NCI-H774 (cell line): Measurements from ENCODE around the gene HSH2D.
"Not testable (repeated sequence)": the region's sequence is repeated elsewhere in the genome, so short reads cannot be mapped to it uniquely, and the experiment has no call there.

Experiments
- DNase-seq: peaks from one replicate; lab custom pipeline; 2025; lab: John Stamatoyannopoulos, UW

The HSH2D gene, protein sequence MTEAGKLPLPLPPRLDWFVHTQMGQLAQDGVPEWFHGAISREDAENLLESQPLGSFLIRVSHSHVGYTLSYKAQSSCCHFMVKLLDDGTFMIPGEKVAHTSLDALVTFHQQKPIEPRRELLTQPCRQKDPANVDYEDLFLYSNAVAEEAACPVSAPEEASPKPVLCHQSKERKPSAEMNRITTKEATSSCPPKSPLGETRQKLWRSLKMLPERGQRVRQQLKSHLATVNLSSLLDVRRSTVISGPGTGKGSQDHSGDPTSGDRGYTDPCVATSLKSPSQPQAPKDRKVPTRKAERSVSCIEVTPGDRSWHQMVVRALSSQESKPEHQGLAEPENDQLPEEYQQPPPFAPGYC

DNA sequence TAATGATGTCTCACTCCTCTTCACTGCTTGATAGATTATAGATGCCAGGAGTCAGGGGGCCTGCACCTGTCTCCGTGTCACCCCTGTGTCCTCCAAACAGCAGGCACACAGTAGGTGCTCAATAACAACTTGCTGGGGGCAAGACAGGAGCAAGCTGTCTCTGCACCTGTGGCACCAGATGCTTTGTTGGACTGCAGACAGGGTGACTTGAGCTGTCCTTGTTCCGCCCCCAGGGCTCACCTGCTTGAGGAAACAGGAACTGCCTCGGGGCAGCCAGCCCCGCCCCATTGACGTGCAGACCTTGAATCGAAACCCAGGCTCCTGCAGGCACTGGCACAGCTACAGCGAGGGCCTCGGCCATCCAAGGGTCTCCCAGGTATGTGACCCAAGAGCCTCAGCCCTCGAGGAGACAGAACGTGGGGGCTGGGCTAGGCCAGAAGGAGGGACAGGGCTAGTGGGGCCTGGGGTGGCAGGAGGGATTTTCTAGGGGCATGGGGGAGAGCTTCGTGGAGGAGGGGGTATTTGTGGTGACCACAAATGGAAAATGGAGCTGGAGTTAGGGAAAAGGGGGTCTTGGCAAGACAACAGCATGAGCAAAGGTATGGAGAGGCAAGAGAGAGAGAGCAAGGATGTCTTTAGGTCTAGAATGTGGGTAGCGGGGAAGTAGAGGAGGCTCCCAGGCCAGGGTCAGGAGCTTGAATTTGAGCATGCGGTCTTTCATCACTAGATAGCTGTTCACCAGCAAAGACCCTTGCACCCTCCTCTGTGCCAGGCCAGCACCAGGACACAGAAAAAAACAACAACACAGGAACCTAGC, at the start of gene HSH2D:
HSH2D (plus strand) TSS at position 287 of the 817 bp plus-strand sequence. CDS start 5,066 bp downstream, outside the sequence.
- peak; percentile 75 for DNase-seq

DNA sequence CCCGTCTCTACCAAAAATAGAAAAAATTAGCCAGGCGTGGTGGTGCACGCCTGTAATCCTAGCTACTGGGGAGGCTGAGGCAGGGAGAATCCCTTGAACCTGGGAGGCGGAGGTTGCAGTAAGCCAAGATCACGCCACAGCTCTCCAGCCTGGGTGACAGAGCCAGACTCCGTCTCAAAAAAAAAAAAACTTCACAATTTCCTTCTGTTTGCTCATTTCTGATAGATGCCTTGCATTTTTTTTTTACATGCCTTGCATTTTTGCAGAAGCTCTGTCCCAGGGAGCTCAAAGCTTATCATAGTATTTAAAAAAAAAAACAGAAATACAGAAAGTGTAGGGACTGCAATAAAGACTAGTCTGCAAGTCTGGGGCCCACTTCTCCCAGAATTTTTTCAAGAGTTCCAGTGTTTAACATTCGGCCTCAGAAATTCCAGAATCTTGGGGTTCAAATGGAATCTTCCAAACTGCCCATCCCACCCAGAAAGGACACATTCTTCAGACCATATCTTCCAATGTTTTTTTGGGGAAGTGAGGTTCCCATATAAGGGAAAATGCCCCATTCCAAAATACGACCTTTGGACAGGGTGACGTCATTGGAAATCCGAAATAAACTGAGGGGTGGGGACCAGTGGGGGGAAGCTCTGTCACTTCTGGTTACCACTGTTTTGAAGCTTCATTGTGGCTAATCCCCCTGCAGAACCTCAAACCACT, 49.0 kb upstream of the HSH2D start:
- no peak for DNase-seq

DNA sequence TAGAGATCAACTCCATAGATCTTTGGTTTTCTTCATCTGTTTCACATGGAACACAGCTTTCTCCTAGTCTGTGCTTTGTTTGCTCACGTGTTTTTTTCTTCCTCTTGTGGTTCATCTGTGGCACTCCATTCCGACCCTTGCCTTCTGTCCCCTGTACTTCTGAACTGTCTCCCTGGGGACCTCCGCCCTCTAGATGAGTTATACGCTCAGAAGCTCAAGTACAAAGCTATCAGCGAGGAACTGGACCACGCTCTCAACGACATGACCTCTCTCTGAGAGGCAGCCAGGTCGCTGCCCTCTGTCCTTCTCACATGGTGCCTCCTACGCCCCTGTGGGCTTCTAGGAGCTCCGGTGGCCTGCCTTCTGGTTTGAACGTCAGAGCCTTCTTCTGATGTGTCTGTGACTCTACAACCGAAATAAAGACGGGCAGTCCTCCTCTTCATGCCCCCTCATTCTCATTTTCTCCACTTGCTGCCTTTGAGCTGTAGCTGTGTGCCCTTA, 48.4 kb upstream of the HSH2D start:
- no peak for DNase-seq

DNA sequence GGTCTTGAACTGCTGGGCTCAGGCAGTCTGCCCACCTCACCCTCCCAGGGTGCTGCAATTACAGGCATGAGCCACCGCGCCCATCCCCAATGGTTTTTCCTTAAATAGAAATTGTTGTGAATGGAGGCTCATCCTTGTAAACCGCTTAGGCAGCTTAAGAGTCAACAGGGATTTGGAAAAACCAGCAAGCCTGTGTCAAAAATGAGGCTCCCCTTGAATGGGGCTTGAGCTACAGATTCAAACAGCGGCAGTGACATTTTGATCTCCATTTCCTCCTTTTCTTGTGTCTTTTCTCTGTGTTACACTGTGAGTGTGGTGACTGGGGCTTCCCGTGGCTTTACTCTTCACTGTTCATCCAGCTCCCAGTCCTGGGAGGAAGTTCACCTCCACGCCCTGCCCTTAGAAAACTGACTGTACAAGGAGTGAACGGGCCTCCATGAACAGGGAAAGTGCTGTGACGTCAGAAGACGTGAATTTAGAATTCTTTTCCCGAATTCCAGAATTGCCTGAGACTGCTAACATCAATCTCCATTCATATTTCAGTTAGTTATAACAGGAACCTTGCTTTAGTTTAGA, 47.1 kb upstream of the HSH2D start:
- DNase-seq, result no peak

DNA sequence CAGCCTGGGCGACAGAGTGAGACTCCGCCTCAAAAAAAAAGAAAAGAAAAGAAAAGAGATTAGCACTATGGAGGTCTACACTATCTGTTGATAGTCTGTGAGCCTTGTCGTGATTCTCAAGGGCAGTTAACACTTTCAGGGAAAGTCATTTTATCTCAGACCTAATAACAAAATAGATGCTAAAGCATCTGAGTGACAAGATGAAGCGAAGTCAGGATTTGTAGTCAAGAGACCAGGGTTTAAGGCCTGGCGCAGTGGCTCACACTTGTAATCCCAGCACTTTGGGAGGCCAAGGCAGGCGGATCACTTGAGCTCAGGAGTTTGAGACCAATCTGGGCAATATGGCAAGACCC, 45.1 kb upstream of the HSH2D start:
- DNase-seq, result no peak

DNA sequence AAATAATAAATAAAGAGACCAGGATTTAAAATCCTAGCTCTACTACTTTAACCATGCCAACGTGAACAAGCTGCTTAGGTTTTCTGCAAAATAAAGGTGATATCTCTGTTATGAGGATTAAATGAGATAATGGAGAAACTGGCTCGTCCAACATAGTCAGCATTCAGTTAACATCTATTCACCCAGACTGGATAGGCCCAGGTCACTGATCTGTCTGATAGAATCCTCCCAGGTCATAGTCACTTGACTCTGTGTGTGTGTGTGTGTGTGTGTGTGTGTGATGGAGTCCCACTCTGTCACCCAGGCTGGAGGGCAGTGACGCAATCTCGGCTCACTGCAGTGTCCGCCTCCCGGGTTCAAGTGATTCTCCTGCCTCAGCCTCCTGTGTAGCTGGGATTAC, 44.7 kb upstream of the HSH2D start:
- DNase-seq, result no peak

DNA sequence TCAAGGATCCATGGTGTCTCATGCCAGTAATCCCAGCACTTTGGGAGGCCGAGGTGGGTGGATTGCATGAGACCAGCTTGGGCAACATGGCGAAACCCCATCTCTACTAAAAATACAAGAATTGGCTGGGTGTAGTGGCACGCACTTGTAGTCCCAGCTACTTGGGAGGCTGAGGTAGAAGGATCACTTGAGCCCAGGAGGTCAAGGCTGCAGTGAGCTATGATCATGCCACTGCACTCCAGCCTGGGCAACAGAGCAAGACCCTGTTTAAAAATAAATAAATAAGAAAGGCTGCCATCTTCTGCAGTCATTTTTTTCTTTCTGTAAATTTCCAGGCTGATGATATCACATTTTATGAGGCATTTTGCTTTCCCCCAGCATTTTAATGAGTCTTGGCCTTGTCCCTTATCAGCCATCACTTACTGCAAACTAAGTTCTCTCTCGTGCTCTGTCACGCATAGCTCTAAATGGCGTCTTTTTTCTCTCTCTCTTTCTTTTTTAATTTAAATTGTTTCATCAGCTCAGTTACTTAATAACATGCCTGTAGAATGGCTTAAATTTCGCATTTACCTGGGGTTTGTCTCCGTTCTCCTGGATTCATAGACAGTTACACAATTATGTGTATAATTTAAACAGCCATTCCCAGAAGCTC, 44.0 kb upstream of the HSH2D start:
- DNase-seq, result not testable (repeated sequence)

DNA sequence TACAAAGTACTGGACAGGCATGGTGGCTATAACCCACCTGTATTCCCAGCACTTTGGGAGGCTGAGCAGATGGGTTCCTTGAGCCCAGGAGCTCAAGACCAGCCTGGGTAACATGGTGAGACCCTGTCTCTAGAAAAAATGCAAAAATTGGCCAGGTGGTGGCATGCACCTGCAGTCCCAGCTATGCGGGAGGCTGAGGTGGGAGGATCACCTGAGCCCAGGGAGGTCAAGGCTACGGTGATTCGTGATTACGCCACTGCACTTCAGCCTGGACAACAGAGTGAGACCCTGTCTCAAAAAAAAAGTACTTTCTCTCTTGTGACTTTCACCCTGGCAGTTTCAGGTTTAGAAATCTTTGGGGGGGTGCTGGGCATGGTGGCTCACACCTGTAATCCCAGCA, 43.0 kb upstream of the HSH2D start:
- DNase-seq, result no peak

DNA sequence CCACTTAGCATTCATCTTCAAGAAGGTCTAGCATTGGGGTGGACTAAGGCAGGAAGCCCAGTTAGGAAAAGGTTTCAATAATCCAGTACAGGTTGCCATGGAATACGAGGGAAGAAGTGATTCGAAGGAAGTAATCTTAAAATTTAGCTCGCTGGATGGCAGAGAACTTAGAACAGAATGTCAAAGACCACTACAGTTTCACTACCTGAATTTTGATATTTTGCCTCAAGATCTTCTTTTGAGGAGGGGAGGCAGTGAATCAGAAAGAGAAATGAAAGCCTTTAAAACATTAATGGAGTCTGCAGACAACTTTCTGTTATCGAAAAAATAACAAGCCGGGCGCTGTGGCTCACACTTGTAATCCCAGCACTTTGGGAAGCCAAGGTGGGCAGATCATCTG, 38.8 kb upstream of the HSH2D start:
- no peak for DNase-seq

DNA sequence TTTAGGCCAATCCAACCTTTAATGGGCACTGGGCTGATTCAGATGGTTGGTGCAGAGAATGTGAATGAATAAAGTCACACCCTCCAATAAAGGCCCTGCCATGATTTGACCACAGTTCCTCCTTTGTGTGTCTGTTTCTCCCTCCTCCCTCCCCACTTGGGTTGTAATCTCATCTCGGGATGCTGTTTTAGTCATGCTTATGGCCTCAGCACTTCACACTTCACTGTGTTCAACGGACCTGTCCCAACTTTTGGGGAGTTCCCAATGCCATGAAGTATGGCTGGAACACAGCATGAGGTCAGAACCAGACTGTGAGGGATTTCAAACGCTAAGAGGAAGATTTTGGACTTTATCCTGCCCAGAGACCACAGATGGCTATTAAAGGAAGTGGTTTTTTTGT, 37.4 kb upstream of the HSH2D start:
- no peak for DNase-seq

DNA sequence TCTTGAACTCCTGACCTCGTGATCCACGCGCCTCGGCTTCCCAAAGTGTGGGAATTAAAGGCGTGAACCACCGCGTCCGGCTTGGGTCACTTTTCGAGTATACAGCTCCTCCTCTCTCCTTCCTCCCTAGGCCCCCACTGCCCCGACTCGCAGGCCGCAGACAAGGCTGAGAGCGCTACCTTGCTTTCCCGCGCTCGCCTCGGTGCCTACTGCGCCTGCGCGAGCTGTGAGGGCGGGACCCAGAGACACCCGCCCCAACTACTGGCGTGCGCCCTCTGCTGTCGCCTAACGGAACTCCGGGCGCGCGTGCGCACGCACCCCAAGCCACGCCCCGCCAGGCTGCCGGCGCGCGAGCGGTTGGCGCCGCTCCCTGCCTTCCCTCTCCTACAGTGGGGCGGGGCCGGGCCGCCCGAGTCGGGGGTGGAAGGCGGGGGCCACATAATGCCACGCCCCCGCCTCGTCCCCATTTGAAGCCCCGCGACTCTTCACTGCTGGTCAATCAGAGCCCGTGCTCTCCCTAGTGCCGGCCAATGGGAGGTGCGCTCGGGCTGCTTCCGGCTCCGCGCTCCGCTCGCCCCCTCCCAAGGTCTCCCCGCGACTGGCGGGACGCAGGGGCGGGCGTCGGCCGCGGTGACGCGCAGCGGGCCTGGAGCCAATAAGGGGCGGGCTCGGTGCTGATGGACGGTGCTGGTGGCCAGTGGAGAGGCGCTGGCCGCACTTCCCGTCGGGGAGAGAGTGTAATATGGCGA, 32.2 kb upstream of the HSH2D start, which contains the start of gene RAB8A:
RAB8A (plus strand) TSS at position 730 of the 749 bp plus-strand sequence; CDS start at position 743, 13 bp downstream.
- peak; percentile 97 for DNase-seq

DNA sequence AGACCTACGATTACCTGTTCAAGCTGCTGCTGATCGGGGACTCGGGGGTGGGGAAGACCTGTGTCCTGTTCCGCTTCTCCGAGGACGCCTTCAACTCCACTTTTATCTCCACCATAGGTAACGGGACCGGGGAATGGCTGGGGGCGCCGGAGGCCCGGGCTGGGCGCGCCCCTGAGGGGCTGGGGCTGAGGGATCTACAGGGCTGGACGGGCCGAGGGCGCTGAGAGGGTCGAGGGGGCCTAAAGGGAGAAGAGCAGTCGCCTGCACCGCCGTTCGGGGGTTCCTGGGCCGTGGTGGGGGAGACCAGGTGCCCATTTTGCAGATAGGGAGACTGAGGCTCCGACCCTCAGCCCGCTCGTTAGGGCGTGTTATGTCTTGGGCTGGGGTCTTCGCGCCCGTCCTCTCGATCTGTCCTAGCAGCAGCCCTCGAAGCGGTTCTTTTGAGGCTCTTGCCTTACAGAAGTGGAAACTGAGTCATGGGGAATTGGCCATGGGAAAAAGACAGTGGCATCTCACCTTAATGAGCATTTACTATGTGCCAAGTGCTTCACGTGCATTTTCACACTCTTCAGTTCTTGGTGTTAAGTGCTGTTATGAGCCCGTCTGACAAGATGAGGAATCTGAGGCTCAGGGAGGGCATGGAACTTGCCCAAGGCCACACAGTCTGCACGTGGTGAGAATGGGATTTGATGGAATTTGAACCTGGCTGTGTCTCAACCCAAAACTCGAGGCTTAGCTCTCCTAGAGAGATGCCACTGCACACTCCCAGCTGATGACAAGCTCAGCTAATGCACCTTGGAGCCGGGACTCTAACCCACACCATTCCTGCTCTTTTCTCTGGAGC, 31.4 kb upstream of the HSH2D start:
- DNase-seq, result no peak

DNA sequence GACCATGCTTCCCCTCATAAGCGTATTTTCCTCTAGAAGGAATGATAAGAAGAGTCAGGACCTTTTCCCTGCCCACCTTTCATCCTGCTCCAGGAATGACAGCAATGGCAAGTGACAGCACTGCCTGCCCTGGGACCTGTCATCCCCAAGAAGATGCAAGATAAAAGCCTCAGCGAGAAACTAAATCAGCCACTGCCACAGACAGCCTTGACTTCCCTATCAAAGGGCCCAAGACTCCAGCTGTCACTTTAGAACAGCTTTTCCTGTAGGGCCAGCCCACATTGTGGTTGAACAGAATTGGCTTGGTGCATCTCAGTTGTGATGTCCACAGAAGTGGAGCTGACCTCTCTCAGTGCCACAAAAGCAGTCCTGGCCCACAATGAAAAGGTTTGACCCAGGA, 30.7 kb upstream of the HSH2D start:
- DNase-seq, result no peak

DNA sequence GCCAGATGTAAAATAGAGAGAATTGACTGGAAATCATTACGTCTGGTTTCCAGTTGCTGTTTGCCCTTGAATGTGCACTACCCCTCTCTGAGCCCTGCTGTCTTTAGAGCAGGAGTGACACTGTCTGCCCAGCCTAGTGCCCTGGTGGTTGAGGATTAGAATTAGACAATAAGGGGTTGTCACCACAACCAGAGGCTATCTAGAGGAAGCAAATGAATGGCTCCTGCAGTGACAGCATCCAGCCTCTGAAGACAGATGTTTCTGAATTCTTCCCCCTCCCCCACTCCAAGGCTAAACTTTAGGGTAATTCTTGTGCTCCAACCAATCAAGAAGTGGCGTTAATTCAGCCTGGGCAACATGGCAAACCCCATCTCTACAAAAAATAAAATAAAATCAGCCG, 29.8 kb upstream of the HSH2D start:
- DNase-seq, result no peak

DNA sequence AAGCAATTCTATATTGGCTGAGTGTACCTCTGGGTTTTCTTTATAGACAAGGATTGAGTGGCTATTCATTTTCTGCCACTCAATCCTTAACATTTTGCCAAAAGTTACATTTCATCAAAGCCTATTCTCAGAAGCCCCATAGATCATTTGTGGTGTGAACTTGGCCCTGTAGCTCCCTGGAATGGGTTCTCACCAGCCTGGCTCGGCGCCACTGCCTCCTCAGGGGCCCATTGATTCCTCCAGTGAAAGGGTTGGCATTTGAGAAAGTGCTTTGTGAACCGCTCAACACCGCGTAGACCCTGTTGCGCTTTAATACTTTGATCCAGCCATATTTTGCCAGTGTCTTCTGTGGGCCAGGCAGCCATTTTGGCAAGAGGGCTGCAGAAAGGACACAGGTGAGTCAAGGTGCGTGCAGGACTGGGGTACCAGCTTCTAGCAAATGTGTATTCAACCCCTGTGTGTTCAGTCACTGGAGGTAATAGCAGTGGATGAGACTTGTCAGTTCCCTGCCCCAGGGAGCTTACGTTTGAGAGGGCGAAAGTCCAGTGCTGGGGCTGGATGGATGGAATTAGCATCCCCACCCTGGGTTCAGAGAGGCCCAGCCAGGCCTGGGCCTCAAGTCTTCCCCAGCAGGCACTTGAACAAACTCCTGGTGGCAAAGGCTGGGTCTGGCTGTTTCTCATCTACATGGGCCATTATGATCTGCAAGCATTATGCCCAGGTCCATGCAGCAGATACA, 28.0 kb upstream of the HSH2D start:
- no peak for DNase-seq

DNA sequence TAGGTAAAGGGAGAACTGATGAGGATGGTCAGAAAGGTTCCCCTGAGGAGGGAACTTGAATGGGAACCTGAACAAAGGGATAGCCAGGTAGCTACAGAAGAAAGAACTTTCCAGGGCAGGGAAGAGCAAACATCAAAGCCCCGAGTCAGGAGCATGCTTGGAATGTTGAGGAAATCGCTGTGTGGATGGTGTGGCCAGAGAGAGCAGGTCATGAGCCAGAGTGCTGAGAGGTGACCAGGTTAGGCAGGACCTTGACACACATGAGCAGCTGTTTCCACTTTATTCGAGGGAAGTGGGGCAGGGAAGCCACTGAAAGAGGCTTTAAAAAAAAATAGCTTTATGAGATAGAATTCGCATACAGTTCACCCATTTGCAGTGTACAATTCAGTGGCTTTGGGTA, 27.4 kb upstream of the HSH2D start:
- no peak for DNase-seq

DNA sequence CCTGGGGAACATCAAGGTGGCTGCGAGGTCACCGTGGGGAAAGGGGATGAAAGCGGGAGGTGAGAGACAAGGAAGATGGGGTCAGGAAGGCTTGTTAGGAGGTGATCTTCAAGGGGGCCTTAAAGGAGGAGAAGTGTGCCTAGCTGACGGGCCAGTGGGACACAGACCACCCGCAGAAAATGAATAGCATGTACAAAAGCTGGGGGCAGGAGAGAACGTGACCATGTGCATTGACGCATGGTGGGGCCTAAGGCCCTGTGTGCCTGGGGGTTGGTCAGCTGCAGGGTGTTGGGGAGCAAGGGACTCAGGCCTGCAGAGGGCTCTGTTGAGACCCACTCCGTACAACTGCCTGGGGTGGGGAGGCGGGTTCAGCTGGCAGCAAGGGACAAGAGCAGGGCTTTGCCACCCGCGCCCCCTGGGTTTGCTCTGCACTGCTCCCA, 25.9 kb upstream of the HSH2D start:
- no peak for DNase-seq

DNA sequence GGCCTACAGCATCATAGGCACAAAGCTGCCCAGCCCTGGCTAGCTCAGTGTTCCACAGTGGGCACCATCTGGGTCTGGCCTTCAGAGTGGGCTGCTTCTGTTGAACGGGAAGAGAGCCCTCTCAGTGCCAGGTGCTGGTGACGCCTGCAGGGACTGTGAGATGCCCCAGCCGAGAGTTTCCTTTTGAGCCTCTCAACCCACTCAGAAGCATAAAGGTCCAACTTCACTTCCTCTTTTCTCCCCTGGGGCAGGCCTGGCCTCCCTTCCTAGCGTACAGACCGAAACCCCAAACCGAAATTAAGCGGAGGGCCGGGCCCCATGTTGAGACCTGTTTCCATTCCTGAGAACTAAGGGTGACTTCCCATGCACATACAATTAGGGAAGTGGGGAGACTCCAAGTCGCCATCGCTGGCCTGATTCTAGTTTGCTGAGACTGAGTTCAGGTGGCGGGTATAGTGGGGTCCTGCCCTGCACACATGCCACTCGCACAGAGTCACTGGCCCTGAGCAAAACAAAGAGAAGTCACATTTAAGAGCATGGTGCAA, 24.9 kb upstream of the HSH2D start:
- no peak for DNase-seq
